Measurements from ENCODE around the gene ATL1. TPM values are rescaled to one million over a fixed set of nuclear protein-coding genes. Genes with fewer than 3 reads are reported as not detected.

ATL1 gene
- total RNA-seq, 1 experiment from 2014 or later: 3.1 TPM

- no peak for TF ChIP-seq CTCF (IDR thresholded peaks at IDR 0.05; ENCODE audit: unreplicated experiment)
- Mint-ChIP-seq H3K36me3 (ENCODE audit: insufficient read depth, unreplicated experiment) (no peaks in the 10 kb centered on the region), H3K4me3 (ENCODE audit: low read depth, unreplicated experiment) (no peak overlapping the region), H3K27me3 (ENCODE audit: unreplicated experiment) (no peaks in the 10 kb centered on the region), H3K9me3 (ENCODE audit: low read depth, unreplicated experiment) (peaks cover 5% of the 10 kb centered on the region), H3K4me1 (ENCODE audit: low read depth, unreplicated experiment) (peaks cover 9% of the 10 kb centered on the region), H3K27ac (ENCODE audit: unreplicated experiment) (no peak overlapping the region)
- CTCF ChIA-PET: no interaction called here
- DNase-seq: no peak
- no TSS peak for BruUV-seq (replicated peaks)
- intact Hi-C loops (cut with micrococcal nuclease; ENCODE audit: unreplicated experiment): no loop called here
Measured at GRCh38 chr14:50569714-50570274, 9.8 kb downstream of the ATL1 start.

GRCh38 chr14:50573862-50574261 lies 13.9 kb downstream of the ATL1 start:
- intact Hi-C loops (cut with micrococcal nuclease; ENCODE audit: unreplicated experiment): no loop called here
- Mint-ChIP-seq H3K27me3 (ENCODE audit: unreplicated experiment) (no peaks in the 10 kb centered on the region), H3K4me3 (ENCODE audit: low read depth, unreplicated experiment) (no peak overlapping the region), H3K9me3 (ENCODE audit: low read depth, unreplicated experiment) (peaks cover 5% of the 10 kb centered on the region), H3K4me1 (ENCODE audit: low read depth, unreplicated experiment) (peaks cover 9% of the 10 kb centered on the region), H3K36me3 (ENCODE audit: insufficient read depth, unreplicated experiment) (no peaks in the 10 kb centered on the region), H3K27ac (ENCODE audit: unreplicated experiment) (no peak overlapping the region)
- no TSS peak for BruUV-seq (replicated peaks)
- CTCF ChIA-PET: interaction anchor here (0.5 to 0.9 kb wide), 2 partner anchors 10 to 98 kb away, joined by 3 to 4 read pairs; no protein-coding TSS in a partner anchor
- DNase-seq: no peak
- no peak for TF ChIP-seq CTCF (IDR thresholded peaks at IDR 0.05; ENCODE audit: unreplicated experiment)

- H3K36me3 Mint-ChIP-seq (ENCODE audit: insufficient read depth, unreplicated experiment): no peaks in the 10 kb centered on the region
- peaks cover 9% of the 10 kb centered on the region for H3K4me1 Mint-ChIP-seq (ENCODE audit: low read depth, unreplicated experiment)
- H3K4me3 Mint-ChIP-seq (ENCODE audit: low read depth, unreplicated experiment): no peak overlapping the region
- intact Hi-C loops (cut with micrococcal nuclease; ENCODE audit: unreplicated experiment): no loop called here
- no peaks in the 10 kb centered on the region for H3K27me3 Mint-ChIP-seq (ENCODE audit: unreplicated experiment)
- no peaks in the 10 kb centered on the region for H3K9me3 Mint-ChIP-seq (ENCODE audit: low read depth, unreplicated experiment)
- DNase-seq: no peak
- CTCF ChIA-PET: no interaction called here
- BruUV-seq (replicated peaks): no TSS peak
- TF ChIP-seq CTCF (IDR thresholded peaks at IDR 0.05; ENCODE audit: unreplicated experiment): no peak
- no peak overlapping the region for H3K27ac Mint-ChIP-seq (ENCODE audit: unreplicated experiment)
Measured at GRCh38 chr14:50575769-50576168, 15.8 kb downstream of the ATL1 start.

- H3K36me3 Mint-ChIP-seq (ENCODE audit: insufficient read depth, unreplicated experiment): no peaks in the 10 kb centered on the region
- no peak for TF ChIP-seq CTCF (IDR thresholded peaks at IDR 0.05; ENCODE audit: unreplicated experiment)
- no peaks in the 10 kb centered on the region for H3K27me3 Mint-ChIP-seq (ENCODE audit: unreplicated experiment)
- DNase-seq: no peak
- H3K4me3 Mint-ChIP-seq (ENCODE audit: low read depth, unreplicated experiment): no peak overlapping the region
- CTCF ChIA-PET: no interaction called here
- peaks cover 9% of the 10 kb centered on the region for H3K4me1 Mint-ChIP-seq (ENCODE audit: low read depth, unreplicated experiment)
- intact Hi-C loops (cut with micrococcal nuclease; ENCODE audit: unreplicated experiment): no loop called here
- BruUV-seq (replicated peaks): no TSS peak
- no peak overlapping the region for H3K27ac Mint-ChIP-seq (ENCODE audit: unreplicated experiment)
- H3K9me3 Mint-ChIP-seq (ENCODE audit: low read depth, unreplicated experiment): no peaks in the 10 kb centered on the region
Measured at GRCh38 chr14:50577982-50578381, 18.0 kb downstream of the ATL1 start.
